Right lobe of liver (tissue), 6 donors: ENCODE results near the gene KRTAP10-1. TPM values are rescaled to one million over a fixed set of nuclear protein-coding genes. Genes with fewer than 3 reads are reported as not detected.

Experiments
- ATAC-seq, 4 donors: fragments of 200-7000 bp; cut with Tn5 transposase; one replicate each; pipeline ENCODE4 v1.9.1; 2020; ENCODE audit warnings: mild to moderate bottlenecking in 4 of 4, moderate library complexity in 4 of 4
- DNase-seq, 3 donors: peaks; one replicate each; pipeline ENCODE4 v3.0.0-alpha.2; 2020
- H3K27ac ChIP-seq, 3 donors: fragments of 200-600 bp; one replicate each; pipeline ENCODE4 v1.8.0; 2022
- H3K27me3 ChIP-seq, 2 donors: fragments of 200-600 bp; one replicate each; pipeline ENCODE4 v1.8.0; 2022
- H3K36me3 ChIP-seq, 4 donors: fragments of 200-600 bp; sonication (generic) in 1 of 4; one replicate each; pipeline versions ENCODE4 v1.5.1 to v1.8.0; 2017 to 2022; ENCODE audit warnings: control low read depth in 1 of 4
- H3K4me1 ChIP-seq, 4 donors: fragments of 200-600 bp; sonication (generic) in 1 of 4; one replicate each; pipeline versions ENCODE4 v1.5.1 to v1.8.0; 2017 to 2022; ENCODE audit warnings: control low read depth in 1 of 4
- H3K4me3 ChIP-seq, 3 donors: fragments of 200-600 bp; one replicate each; pipeline ENCODE4 v1.8.0; 2022
- H3K9me3 ChIP-seq, 4 donors: fragments of 200-600 bp; sonication (generic) in 1 of 4; one replicate each; pipeline versions ENCODE4 v1.5.1 to v1.8.0; 2017 to 2022; ENCODE audit warnings: control low read depth in 1 of 4
- POLR2A ChIP-seq: fragments of 450-650 bp; IDR thresholded peaks from one replicate; pipeline ENCODE4 v1.6.1; 2017; ENCODE audit warnings: antibody characterized with exemption, mild to moderate bottlenecking
- WGBS: methylation state at CpG from one replicate; pipeline ENCODE4 v1.1.6; 2018; ENCODE audit warnings: low coverage, low lambda C conversion rate; ENCODE audit not compliant: insufficient coverage; ENCODE audit errors: missing lambda C conversion rate; 5-methylcytosine and 5-hydroxymethylcytosine counted together
- intact Hi-C, 2 donors: fragments of 100-400 bp; cut with DNase I; formaldehyde crosslinking; loops; one replicate each; pipeline versions ENCODE4 v1.11.2 to v1.14.1; 2022
- total RNA-seq, 6 experiments: library from RNA; depleted of rRNA in 2 of 6; stranded (reverse); fragments of >200 nt in 2 of 6; fragmentation: NEBNext Ultra II Directional in 3 of 6; extraction: Animal tissue kit (Norgen Biotek cat#: 25700) in 3 of 6; gene quantifications; one replicate each; pipeline versions ENCODE4 v1.1.0 to v1.2.4, GENCODE V29; 2016 to 2023
- TF ChIP-seq, protein P1 (sequence below), 4 donors: fragments of 200-600 bp in 3 of 4; fragments of 450-650 bp in 1 of 4; IDR thresholded peaks; one replicate each; pipeline versions ENCODE4 v1.5.1 to v1.8.0; 2016 to 2022; ENCODE audit warnings: antibody characterized with exemption in 4 of 4, mild to moderate bottlenecking in 2 of 4
- donor health status: DM: no; HTN: yes; CAD: no.
- donor health status: DM: no; HTN: no; CAD: no.
- donor health status: DM: no; HTN: no; CAD: no.
- donor health status: DM: no; HTN: yes; CAD: no.
- donor health status: DM: no; HTN: yes; CAD: no.

Gene KRTAP10-1
- total RNA-seq, 6 experiments from 2014 or later = not detected

DNA sequence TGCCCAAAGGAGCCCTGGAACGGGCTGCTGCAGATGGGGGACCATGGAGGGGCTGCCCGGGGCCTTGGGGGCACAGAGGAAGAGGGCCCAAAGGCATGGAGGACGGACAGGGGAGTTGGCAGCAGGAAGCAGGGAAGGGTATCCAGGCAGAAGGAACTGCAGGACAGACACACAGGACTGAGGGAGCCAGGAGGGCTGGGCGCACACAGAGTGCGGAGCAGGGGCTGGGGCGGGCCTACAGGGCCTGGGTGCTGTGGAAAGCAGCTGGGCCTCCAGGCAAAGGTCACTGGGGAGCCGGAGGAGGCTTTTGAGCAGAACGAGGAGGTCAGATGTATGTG lies 28.1 kb downstream of the KRTAP10-1 start:
- TF ChIP-seq, protein P1, sequence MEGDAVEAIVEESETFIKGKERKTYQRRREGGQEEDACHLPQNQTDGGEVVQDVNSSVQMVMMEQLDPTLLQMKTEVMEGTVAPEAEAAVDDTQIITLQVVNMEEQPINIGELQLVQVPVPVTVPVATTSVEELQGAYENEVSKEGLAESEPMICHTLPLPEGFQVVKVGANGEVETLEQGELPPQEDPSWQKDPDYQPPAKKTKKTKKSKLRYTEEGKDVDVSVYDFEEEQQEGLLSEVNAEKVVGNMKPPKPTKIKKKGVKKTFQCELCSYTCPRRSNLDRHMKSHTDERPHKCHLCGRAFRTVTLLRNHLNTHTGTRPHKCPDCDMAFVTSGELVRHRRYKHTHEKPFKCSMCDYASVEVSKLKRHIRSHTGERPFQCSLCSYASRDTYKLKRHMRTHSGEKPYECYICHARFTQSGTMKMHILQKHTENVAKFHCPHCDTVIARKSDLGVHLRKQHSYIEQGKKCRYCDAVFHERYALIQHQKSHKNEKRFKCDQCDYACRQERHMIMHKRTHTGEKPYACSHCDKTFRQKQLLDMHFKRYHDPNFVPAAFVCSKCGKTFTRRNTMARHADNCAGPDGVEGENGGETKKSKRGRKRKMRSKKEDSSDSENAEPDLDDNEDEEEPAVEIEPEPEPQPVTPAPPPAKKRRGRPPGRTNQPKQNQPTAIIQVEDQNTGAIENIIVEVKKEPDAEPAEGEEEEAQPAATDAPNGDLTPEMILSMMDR (IDR thresholded peaks at IDR 0.05) = no peak
- no peak for TF ChIP-seq POLR2A
- DNase-seq = peak in 2 of 3 donors; percentile 8 to 56
- no peaks in the 10 kb centered on the region for H3K27me3 ChIP-seq
- no peak overlapping the region for H3K27ac ChIP-seq
- no peaks in the 10 kb centered on the region for H3K9me3 ChIP-seq
- H3K36me3 ChIP-seq = no peaks in the 10 kb centered on the region
- no peak overlapping the region for H3K4me3 ChIP-seq
- ATAC-seq = no peak
- WGBS = 71% methylated on average over 8 of the region's 8 CpGs
- intact Hi-C loops = loop anchor here (10.0 kb wide), 2 partner anchors 273 to 283 kb away; no protein-coding TSS in a partner anchor
- H3K4me1 ChIP-seq = peaks cover 0 to 4% (median 2%) of the 10 kb centered on the region in 4 donors

DNA sequence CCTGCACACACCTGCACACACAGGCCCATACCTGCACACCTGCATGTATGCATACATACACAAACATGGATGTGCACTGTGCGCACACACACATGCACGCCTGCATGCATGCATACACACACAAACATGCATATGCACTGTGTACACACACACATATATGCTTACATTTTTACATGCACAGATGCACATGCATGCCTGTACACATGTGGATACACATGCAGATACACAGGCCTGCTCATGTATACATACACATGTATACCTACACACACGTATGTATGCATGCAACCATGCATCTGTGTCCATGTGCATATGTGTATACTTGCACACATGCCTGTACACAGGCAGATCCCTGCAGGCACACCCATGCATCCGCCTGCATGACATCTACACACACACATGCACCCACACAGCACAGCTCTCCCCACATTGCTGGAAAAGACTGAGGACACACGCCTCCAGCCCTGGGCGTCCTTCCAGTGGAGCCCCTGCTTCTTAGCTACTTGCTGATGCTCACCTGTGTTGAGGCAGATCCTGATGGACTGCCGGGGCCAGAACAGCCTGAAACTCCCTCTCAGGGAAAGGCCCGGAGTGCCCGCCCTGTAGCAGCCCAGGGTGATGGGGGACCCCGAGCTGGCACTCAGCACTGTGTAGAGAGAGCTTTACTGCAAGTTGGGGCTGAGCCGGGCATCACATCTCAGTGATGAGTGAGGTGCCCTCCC lies 28.6 kb downstream of the KRTAP10-1 start:
- ATAC-seq (no peak), DNase-seq (peak in 1 of 3 donors; percentile 15)
- no peaks in the 10 kb centered on the region for H3K9me3 ChIP-seq
- no peaks in the 10 kb centered on the region for H3K27me3 ChIP-seq
- peaks cover 0 to 4% (median 2%) of the 10 kb centered on the region in 4 donors for H3K4me1 ChIP-seq
- no peak overlapping the region for H3K4me3 ChIP-seq
- no peak overlapping the region for H3K27ac ChIP-seq
- TF ChIP-seq POLR2A = no peak
- TF ChIP-seq, protein P1 (IDR thresholded peaks at IDR 0.05) = no peak
- 86% methylated on average over 4 of the region's 11 CpGs for WGBS
- intact Hi-C loops = loop anchor here (10.0 kb wide), 2 partner anchors 273 to 283 kb away; no protein-coding TSS in a partner anchor
- no peaks in the 10 kb centered on the region for H3K36me3 ChIP-seq

GRCh38 chr21:44510508-44511218 lies 29.3 kb downstream of the KRTAP10-1 start:
- WGBS = 9% methylated on average over 6 of the region's 36 CpGs
- no peaks in the 10 kb centered on the region for H3K27me3 ChIP-seq
- H3K9me3 ChIP-seq = no peaks in the 10 kb centered on the region
- intact Hi-C loops = loop anchor here (10.0 kb wide), 2 partner anchors 274 to 284 kb away; no protein-coding TSS in a partner anchor
- peak; percentile 71 to 77 (median 76) for ATAC-seq
- TF ChIP-seq, protein P1 (IDR thresholded peaks at IDR 0.05) = peak; percentile 85 to 91 (median 89)
- TF ChIP-seq POLR2A = no peak
- peak overlapping the region in 1 of 3 donors; percentile 3 for H3K4me3 ChIP-seq
- no peaks in the 10 kb centered on the region for H3K36me3 ChIP-seq
- peak; percentile 74 to 78 (median 77) for DNase-seq
- peaks cover 0 to 4% (median 2%) of the 10 kb centered on the region in 4 donors for H3K4me1 ChIP-seq
- H3K27ac ChIP-seq = no peak overlapping the region

- DNase-seq (no peak), ATAC-seq (peak in 2 of 4 donors; percentile 1 to 5)
- peaks cover 0 to 4% (median 2%) of the 10 kb centered on the region in 4 donors for H3K4me1 ChIP-seq
- H3K27me3 ChIP-seq = no peaks in the 10 kb centered on the region
- no peaks in the 10 kb centered on the region for H3K9me3 ChIP-seq
- no CpG with 5 or more reads among the region's 18 CpGs for WGBS
- no peak overlapping the region for H3K27ac ChIP-seq
- intact Hi-C loops = loop anchor here (10.0 kb wide), 2 partner anchors 275 to 285 kb away; no protein-coding TSS in a partner anchor
- TF ChIP-seq, protein P1 (IDR thresholded peaks at IDR 0.05) = no peak
- no peak for TF ChIP-seq POLR2A
- H3K4me3 ChIP-seq = peak overlapping the region in 1 of 3 donors; percentile 3
- no peaks in the 10 kb centered on the region for H3K36me3 ChIP-seq
These were observed 29.9 kb downstream of the KRTAP10-1 start for GRCh38 chr21:44510109-44510507.
